KMS-11 (cell line): ENCODE measurements around the gene RAPGEF6.

ENCODE experiments used
- H2AFZ ChIP-seq: fragments of 200-600 bp; sonication (generic); 2 replicates; pipeline ENCODE4 v1.6.1; 2016; ENCODE audit warnings: antibody characterized with exemption, mixed run types, low read depth
- H3K27ac ChIP-seq: fragments of 200-600 bp; sonication (generic); 2 replicates; pipeline ENCODE4 v1.6.1; 2016; ENCODE audit warnings: mild to moderate bottlenecking, mixed run types
- H3K27me3 ChIP-seq: fragments of 200-600 bp; sonication (generic); 2 replicates; pipeline ENCODE4 v1.6.1; 2017; ENCODE audit warnings: mild to moderate bottlenecking, low read depth, mixed run types, moderate library complexity; ENCODE audit not compliant: insufficient read depth
- H3K36me3 ChIP-seq: fragments of 200-600 bp; sonication (generic); 2 replicates; pipeline ENCODE4 v1.6.1; 2017; ENCODE audit warnings: mild to moderate bottlenecking, mixed run types; ENCODE audit not compliant: insufficient read depth
- H3K4me1 ChIP-seq: fragments of 200-600 bp; sonication (generic); 2 replicates; pipeline ENCODE4 v1.6.1; 2016; ENCODE audit warnings: mild to moderate bottlenecking, low read depth, mixed run types; ENCODE audit not compliant: poor library complexity, severe bottlenecking
- H3K4me2 ChIP-seq: fragments of 200-600 bp; sonication (generic); 2 replicates; pipeline ENCODE4 v1.7.0; 2016; ENCODE audit warnings: mild to moderate bottlenecking, mixed run types
- H3K4me3 ChIP-seq: fragments of 200-600 bp; sonication (generic); IDR thresholded peaks from 2 replicates; pipeline ENCODE4 v1.6.1; 2017; ENCODE audit warnings: low read depth, low read length, mixed read lengths; ENCODE audit not compliant: insufficient read depth
- H3K79me2 ChIP-seq: fragments of 200-600 bp; sonication (generic); 2 replicates; pipeline ENCODE4 v1.6.1; 2016; ENCODE audit warnings: low read depth, mixed run types; ENCODE audit not compliant: insufficient read depth
- H3K9ac ChIP-seq: fragments of 200-600 bp; sonication (generic); 2 replicates; pipeline ENCODE4 v1.6.1; 2016; ENCODE audit warnings: mild to moderate bottlenecking, mixed run types
- H4K20me1 ChIP-seq: fragments of 200-600 bp; sonication (generic); 2 replicates; pipeline ENCODE4 v1.6.1; 2016; ENCODE audit warnings: mild to moderate bottlenecking, mixed run types; ENCODE audit not compliant: insufficient read depth
- TF ChIP-seq, protein P1 (sequence below): fragments of 200-600 bp; sonication (generic); conservative IDR thresholded peaks from 2 replicates; pipeline ENCODE4 v1.6.1; 2017; ENCODE audit warnings: low read depth, mild to moderate bottlenecking, antibody characterized with exemption, low read length, moderate library complexity, mixed read lengths

Gene RAPGEF6

DNA sequence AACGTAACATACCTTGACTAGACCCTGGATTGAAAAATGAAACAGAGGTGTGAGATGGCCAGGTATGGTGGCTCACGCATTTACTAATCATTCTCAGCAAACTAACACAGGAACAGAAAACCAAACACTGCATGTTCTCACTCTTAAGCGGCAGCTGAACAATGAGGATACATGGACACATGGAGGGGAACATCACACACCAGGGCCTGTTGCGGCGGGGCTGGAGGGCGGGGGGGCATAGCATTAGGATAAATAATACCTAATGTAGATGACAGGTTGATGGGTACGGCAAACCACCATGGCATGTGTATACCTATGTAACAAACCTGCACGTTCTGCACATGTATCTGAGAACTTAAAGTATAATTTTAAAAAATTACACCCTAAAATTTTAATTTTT, 15.9 kb downstream of the RAPGEF6 start:
- TF ChIP-seq, protein P1, sequence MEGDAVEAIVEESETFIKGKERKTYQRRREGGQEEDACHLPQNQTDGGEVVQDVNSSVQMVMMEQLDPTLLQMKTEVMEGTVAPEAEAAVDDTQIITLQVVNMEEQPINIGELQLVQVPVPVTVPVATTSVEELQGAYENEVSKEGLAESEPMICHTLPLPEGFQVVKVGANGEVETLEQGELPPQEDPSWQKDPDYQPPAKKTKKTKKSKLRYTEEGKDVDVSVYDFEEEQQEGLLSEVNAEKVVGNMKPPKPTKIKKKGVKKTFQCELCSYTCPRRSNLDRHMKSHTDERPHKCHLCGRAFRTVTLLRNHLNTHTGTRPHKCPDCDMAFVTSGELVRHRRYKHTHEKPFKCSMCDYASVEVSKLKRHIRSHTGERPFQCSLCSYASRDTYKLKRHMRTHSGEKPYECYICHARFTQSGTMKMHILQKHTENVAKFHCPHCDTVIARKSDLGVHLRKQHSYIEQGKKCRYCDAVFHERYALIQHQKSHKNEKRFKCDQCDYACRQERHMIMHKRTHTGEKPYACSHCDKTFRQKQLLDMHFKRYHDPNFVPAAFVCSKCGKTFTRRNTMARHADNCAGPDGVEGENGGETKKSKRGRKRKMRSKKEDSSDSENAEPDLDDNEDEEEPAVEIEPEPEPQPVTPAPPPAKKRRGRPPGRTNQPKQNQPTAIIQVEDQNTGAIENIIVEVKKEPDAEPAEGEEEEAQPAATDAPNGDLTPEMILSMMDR: no peak
- H4K20me1 ChIP-seq: 0 out of 2 replicates have a peak, but pooled peaks cover 4% of the 10 kb centered on the region

DNA sequence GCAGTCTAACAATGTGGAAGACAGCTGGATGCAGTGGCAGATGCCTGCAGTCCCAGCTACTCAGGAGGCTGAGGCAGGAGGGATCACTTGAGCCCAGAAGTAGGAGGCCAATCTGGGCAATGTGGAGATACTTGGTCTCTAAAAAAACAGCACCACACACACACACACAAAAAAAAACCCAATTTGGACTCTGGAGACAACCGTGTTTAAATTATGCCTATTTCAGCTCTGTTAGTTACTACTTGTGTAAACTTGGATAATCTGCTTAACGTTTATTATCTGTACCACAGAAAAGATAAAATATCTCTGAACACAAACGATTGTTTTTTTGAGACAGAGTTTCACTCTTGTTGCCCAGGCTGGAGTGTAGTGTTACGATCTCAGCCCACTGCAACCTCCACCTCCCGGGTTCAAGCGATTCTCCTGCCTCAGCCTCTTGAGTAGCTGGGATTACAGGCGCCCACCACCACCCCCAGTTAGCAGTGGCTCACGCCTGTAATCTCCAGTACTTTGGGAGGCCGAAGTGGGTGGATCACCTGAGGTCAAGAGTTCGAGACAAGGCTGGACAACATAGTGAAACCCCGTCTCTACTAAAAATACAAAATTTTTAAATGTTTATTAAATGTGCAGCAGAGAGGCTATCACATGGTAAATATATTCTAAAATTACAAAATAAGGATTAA, 17.7 kb downstream of the RAPGEF6 start:
- Histone ChIP-seq H3K4me1 (no peaks in the 10 kb centered on the region), H3K79me2 (peaks cover 80% of the 10 kb centered on the region), H3K4me2 (no peak overlapping the region), H3K27me3 (no peaks in the 10 kb centered on the region), H3K9ac (no peak overlapping the region), H4K20me1 (0 out of 2 replicates have a peak, but pooled peaks cover 6% of the 10 kb centered on the region), H3K27ac (no peak overlapping the region), H3K4me3 (no peak overlapping the region), H2AFZ (no peak overlapping the region), H3K36me3 (no peaks in the 10 kb centered on the region)
- TF ChIP-seq, protein P1: no peak

More for the DNA sequence above, 15.9 kb downstream of the RAPGEF6 start:
- H3K9ac ChIP-seq: no peak overlapping the region
- no peaks in the 10 kb centered on the region for H3K27me3 ChIP-seq
- H3K4me2 ChIP-seq: no peak overlapping the region
- H3K79me2 ChIP-seq: peaks cover 86% of the 10 kb centered on the region
- no peaks in the 10 kb centered on the region for H3K4me1 ChIP-seq
- H2AFZ ChIP-seq: no peak overlapping the region
- no peak overlapping the region for H3K27ac ChIP-seq
- no peak overlapping the region for H3K4me3 ChIP-seq
- 0 out of 2 replicates have a peak, but pooled peaks cover 6% of the 10 kb centered on the region for H3K36me3 ChIP-seq

DNA sequence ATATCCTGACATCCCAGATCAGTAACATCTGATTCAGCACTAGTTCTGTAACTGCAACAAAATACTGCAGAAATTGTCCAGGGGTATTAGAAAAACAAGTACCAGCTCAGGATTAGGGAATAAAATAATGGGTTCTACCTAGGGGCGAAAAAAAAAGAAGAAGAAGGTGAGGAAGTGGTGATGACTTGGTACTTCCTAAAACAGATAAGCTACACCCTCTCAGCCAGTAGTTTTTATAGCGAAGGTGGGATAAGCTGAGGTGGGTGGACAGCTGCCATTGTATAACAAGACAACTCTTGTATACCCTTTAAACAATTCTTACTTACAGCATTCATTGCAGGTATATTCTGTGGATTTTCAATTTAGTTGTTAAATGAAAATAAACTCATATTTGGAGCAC, 19.1 kb downstream of the RAPGEF6 start:
- Histone ChIP-seq H3K36me3 (no peaks in the 10 kb centered on the region), H3K4me1 (no peaks in the 10 kb centered on the region), H2AFZ (no peak overlapping the region), H4K20me1 (0 out of 2 replicates have a peak, but pooled peaks cover 10% of the 10 kb centered on the region), H3K4me3 (no peak overlapping the region), H3K27me3 (no peaks in the 10 kb centered on the region), H3K79me2 (peaks cover 73% of the 10 kb centered on the region), H3K27ac (no peak overlapping the region), H3K9ac (no peak overlapping the region), H3K4me2 (no peak overlapping the region)
- TF ChIP-seq, protein P1: no peak

DNA sequence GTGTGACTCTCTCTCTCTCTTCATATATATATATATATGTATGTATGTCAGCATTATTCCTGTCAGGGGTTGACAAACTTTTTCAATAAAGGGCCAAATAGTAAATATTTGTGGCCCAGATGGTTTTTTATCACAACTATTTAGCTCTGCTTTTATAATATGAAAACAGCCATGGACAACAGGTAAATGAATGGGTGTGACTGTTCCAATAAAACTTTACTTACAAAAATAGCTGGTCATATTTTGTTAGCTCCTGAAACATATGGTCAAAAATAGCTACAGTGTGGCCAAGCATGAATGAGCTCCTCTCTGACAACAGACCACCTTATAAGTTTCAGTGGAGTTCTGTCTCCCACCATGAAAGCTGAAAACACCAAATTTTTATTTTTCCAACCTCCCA, 21.6 kb downstream of the RAPGEF6 start:
- Histone ChIP-seq H3K4me1 (no peaks in the 10 kb centered on the region), H4K20me1 (0 out of 2 replicates have a peak, but pooled peaks cover 10% of the 10 kb centered on the region), H3K4me2 (no peak overlapping the region), H3K27me3 (no peaks in the 10 kb centered on the region), H3K27ac (no peak overlapping the region), H3K36me3 (no peaks in the 10 kb centered on the region), H3K79me2 (peaks cover 60% of the 10 kb centered on the region), H3K9ac (no peak overlapping the region), H2AFZ (no peak overlapping the region), H3K4me3 (no peak overlapping the region)
- TF ChIP-seq, protein P1: no peak
